GM12878 (cell line): ENCODE results near the gene B4GALNT4.

Experiments used
- MXI1 ChIP-seq: fragments of 150-350 bp; IDR thresholded peaks from 2 replicates; pipeline ENCODE4 v1.6.1; 2011; ENCODE audit warnings: low read depth, mild to moderate bottlenecking, inconsistent platforms, low read length, improper control_type of control experiment
- TF ChIP-seq, protein P1 (sequence below), 3 experiments: IDR thresholded peaks in 2 of 3; conservative IDR thresholded peaks in 1 of 3; 2 replicates each; pipeline ENCODE4 v1.5.1; 2011; ENCODE audit warnings: low read depth in 3 of 3, low read length in 3 of 3, mild to moderate bottlenecking in 3 of 3, control low read depth in 2 of 3, moderate library complexity in 2 of 3, inconsistent platforms in 1 of 3, mixed read lengths in 1 of 3; ENCODE audit not compliant: control insufficient read depth in 2 of 3, insufficient read depth in 1 of 3; ENCODE audit errors: extremely low read depth in 1 of 3
- TF ChIP-seq, protein P2 (sequence below): fragments of 450-650 bp; formaldehyde crosslinking; IDR thresholded peaks from 2 replicates; pipeline ENCODE4 v1.5.0; 2022; ENCODE audit warnings: mild to moderate bottlenecking, missing genetic modification characterization

DNA sequence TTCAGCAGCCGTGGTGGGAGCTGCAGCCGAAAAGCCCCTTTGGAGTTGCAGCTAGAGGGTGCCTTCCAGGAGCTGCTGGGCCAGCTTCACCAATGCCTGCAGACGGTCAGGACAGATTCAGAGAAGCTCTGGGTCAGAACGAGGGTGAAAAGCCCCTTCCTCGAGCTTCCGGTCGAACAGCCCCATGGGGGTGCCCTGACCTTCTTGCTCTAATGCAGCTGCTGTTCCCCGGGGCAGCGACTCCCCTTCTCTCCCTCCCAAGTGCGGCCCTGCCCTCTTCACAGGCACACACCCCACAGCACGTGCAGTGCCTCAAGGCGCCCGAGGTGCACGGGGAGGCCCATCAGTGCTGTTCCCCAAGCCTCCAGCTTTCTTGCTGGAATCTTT, 39.0 kb upstream of the B4GALNT4 start:
- TF ChIP-seq, protein P1, sequence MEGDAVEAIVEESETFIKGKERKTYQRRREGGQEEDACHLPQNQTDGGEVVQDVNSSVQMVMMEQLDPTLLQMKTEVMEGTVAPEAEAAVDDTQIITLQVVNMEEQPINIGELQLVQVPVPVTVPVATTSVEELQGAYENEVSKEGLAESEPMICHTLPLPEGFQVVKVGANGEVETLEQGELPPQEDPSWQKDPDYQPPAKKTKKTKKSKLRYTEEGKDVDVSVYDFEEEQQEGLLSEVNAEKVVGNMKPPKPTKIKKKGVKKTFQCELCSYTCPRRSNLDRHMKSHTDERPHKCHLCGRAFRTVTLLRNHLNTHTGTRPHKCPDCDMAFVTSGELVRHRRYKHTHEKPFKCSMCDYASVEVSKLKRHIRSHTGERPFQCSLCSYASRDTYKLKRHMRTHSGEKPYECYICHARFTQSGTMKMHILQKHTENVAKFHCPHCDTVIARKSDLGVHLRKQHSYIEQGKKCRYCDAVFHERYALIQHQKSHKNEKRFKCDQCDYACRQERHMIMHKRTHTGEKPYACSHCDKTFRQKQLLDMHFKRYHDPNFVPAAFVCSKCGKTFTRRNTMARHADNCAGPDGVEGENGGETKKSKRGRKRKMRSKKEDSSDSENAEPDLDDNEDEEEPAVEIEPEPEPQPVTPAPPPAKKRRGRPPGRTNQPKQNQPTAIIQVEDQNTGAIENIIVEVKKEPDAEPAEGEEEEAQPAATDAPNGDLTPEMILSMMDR (IDR thresholded peaks at IDR 0.05 in 2 of 3, conservative IDR thresholded peaks at IDR 0.05 in 1 of 3; ENCODE audit: control insufficient read depth in 2 of 3, extremely low read depth in 1 of 3, insufficient read depth in 1 of 3, low read depth in 3 of 3, low read length in 3 of 3), result no peak
- TF ChIP-seq, protein P2, sequence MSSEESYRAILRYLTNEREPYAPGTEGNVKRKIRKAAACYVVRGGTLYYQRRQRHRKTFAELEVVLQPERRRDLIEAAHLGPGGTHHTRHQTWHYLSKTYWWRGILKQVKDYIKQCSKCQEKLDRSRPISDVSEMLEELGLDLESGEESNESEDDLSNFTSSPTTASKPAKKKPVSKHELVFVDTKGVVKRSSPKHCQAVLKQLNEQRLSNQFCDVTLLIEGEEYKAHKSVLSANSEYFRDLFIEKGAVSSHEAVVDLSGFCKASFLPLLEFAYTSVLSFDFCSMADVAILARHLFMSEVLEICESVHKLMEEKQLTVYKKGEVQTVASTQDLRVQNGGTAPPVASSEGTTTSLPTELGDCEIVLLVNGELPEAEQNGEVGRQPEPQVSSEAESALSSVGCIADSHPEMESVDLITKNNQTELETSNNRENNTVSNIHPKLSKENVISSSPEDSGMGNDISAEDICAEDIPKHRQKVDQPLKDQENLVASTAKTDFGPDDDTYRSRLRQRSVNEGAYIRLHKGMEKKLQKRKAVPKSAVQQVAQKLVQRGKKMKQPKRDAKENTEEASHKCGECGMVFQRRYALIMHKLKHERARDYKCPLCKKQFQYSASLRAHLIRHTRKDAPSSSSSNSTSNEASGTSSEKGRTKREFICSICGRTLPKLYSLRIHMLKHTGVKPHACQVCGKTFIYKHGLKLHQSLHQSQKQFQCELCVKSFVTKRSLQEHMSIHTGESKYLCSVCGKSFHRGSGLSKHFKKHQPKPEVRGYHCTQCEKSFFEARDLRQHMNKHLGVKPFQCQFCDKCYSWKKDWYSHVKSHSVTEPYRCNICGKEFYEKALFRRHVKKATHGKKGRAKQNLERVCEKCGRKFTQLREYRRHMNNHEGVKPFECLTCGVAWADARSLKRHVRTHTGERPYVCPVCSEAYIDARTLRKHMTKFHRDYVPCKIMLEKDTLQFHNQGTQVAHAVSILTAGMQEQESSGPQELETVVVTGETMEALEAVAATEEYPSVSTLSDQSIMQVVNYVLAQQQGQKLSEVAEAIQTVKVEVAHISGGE, result no peak
- TF ChIP-seq MXI1, result no peak
